Left forelimb (tissue), 1 donor: Measurements from ENCODE around the gene ZFYVE28.

Source experiments
- DNase-seq: peaks from one replicate; pipeline ENCODE4 v3.0.0-alpha.2; 2018; ENCODE audit warnings: low spot score

ZFYVE28 gene

GRCh38 chr4:2366252-2367192, 51.9 kb downstream of the ZFYVE28 start:
- peak; percentile 63 for DNase-seq

DNA sequence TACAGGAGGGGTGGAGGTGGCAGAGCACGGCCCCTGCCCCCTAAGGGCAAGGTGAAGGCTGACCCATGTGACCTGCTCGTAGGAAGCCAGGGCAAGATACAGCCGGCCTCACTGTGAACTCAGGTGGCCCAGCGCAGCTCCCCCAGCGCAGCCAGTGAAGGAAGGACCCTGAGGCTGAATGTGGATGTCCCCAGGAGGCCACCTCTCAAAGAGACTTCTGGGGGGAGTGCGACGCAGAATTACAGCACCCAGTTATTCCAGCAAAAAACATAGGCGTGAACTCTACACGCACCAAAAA, 52.6 kb downstream of the ZFYVE28 start:
- no peak for DNase-seq

- DNase-seq, result peak; percentile 47
Measured at GRCh38 chr4:2365054-2365912, 53.2 kb downstream of the ZFYVE28 start.

DNA sequence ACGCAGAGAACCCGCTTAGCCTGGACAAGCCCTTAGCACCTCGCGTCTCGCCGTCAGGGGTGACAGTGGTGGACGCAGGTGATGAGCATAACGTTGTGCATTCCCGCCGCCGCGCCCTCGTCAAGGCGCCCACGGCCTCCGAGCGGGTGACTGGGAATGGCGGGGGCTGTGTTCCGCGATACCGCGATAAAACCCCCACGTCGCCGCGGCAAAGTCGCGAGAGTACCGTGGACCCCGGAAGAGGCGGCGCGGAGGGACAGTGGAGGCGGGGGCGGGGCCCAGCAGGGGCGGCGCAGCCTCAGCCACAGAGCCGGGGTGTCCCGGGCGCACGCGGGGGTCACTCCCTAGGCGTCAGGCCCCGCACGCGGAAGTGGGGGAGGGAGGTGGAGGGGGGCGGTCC, 53.8 kb downstream of the ZFYVE28 start:
- DNase-seq, result peak; percentile 68

GRCh38 chr4:2363951-2364653, 54.3 kb downstream of the ZFYVE28 start:
- DNase-seq, result no peak

GRCh38 chr4:2363056-2363721, 55.3 kb downstream of the ZFYVE28 start:
- no peak for DNase-seq

DNA sequence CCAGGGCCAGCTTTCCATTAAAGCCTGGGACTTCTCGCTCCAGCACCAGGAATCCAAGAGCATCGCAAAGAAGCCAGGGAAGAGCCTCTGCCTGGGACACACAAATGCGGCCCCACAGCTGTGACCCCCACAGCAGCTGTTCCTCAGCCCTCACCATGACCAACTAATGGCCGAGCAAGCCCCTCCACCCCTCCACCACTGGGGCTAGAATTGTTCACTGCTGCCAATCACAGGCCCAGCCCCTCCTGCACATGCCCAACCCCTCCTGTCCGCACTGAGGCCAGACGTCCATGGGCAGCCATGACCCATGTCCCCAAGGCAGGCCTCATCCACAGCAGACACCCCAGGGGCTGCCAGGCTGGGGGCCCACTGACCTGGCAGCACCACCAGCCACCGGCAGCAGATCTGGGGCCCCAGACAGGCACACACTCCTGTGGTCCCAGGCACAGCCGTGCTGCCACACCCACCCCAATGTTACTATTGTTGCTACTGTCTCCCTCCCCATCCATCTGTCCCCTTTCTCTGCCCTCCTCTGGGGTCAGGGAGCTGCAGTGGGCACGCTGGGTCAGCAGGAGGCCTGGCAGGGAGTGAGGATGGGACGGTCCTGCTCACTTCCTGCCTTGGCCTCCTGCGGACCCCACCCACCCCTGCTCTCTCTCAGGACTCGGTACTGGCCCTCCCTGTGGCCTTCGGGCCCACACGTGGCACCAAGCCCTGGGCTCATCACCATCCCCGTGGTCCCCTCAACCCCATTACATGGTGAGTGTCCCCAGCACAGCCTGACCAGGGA, 56.0 kb downstream of the ZFYVE28 start:
- DNase-seq, result no peak

GRCh38 chr4:2361366-2362265, 56.8 kb downstream of the ZFYVE28 start:
- no peak for DNase-seq

GRCh38 chr4:2360396-2360730, 58.1 kb downstream of the ZFYVE28 start:
- no peak for DNase-seq

GRCh38 chr4:2359591-2360395, 58.7 kb downstream of the ZFYVE28 start:
- DNase-seq, result no peak

- DNase-seq, result no peak
Measured at GRCh38 chr4:2357821-2358745, 60.4 kb downstream of the ZFYVE28 start.

DNA sequence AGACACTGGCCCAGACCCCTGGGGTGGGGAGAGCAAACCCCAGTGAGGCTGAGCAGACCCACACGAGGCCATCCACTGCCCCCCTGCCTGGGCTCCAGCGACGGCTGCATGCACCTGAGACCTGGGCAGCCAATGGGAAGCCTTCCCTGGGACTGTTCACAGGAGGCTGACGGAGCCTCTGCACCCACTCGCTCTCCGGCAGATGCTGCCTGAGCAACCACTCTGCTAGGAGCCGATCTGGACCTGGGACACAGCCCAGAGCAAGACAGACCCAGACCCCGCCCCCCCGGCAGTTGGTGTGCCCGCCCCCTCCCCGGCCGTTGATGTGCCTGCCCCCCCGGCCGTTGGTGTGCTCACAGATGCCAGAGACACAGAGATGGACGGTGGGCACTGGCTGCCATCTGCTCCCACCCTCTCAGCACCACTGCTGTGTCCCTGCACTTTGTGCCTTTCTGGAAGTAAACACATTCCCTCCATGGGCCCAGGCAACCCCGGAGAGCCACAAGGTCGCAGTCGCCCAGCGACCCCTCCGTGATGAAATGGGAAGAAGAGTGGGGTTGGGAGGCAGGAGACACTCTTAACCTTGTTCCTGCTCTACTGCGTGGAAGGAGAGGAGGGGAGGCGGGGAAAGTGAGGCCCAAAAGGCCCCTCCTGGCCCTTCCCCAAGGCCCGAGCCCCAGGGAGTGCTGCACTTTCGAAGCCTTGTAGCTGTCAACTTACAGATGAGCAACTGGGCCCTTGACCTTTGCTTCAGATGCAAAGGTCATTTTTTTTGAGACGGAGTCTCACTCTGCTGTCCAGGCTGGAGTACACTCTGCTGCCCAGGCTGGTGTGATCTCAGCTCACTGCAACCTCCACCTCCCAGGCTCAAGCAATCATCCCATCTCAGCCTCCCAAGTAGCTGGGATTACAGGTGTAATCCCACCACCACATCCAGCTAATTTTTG, 62.0 kb downstream of the ZFYVE28 start:
- no peak for DNase-seq

GRCh38 chr4:2354760-2355159, 63.7 kb downstream of the ZFYVE28 start:
- DNase-seq, result no peak

DNA sequence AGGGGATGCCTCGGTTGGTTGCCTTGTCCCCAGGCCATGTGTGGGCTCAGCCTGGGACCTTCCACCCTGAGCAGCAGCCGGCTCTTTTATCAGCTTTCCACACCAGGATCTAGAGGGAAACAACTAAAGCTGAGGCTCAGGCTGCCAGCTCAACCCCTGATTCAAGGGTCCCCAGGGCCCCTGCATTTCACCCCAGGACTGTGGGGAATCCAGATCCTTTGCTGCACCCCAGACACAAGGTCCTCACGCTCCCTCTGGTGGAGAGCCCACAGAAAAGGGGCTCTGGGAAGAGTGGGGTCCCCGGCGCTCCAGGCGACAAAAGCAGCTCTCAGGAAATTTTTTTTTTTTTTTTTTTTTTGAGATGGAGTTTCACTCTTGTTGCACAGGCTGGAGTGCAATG, 64.3 kb downstream of the ZFYVE28 start:
- peak; percentile 60 for DNase-seq

GRCh38 chr4:2353222-2354107, 65.0 kb downstream of the ZFYVE28 start:
- peak; percentile 64 for DNase-seq

- peak; percentile 48 for DNase-seq
Measured at GRCh38 chr4:2352729-2353221, 65.7 kb downstream of the ZFYVE28 start.
